NCI-H345 (cell line): Measurements from ENCODE around the gene NAV2.
A peak's percentile ranks its signal among the peaks of the same experiment; 100 is the strongest.

Experiments used
- DNase-seq: peaks from one replicate; lab custom pipeline; 2025; lab: John Stamatoyannopoulos, UW

NAV2 gene

GRCh38 chr11:19774817-19775580, 62.4 kb downstream of the NAV2 start:
- no peak for DNase-seq

- no peak for DNase-seq
Observed at GRCh38 chr11:19775622-19776021, 63.0 kb downstream of the NAV2 start.

DNA sequence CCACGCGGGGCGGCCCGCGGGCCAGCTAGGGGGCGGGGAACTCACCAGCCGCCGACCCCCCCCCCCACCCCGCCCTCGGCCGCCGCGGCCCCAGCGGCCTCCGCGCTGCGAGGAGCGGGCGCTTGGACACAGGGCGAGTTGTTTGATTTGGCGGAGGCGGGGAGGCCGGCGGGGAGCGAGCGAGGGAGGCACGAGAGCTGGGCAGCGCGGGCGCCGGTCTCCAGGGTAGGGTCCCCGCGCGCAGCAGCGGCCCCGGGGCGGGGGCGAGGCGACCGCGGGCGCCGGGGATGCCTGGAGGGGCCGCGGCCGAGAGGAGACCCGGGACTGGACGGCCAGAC, 64.4 kb downstream of the NAV2 start:
- DNase-seq, result peak; percentile 54

GRCh38 chr11:19777377-19778102, 64.9 kb downstream of the NAV2 start:
- DNase-seq, result peak; percentile 54

GRCh38 chr11:19779740-19780139, 67.1 kb downstream of the NAV2 start:
- DNase-seq, result no peak

DNA sequence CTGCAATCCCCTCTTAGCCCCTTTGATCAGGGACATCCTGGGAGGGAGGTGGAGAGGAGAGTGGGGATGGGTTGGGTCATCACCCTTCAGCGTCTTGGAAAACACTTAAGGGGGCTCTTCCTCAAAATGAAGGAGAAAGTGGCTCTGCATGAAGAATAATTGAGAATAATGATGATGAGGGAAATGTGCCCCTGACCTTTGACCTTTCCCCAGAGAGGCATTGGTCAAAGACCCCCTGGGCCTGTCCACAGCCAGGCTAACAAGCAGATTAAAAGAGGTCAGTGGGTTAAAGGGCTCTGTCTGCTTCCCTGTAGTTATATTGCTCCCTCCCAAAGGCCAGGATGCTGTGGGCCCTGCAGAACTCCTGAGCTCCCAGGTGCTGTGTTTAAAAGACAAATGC, 68.7 kb downstream of the NAV2 start:
- no peak for DNase-seq

GRCh38 chr11:19785265-19785664, 72.6 kb downstream of the NAV2 start:
- DNase-seq, result no peak

DNA sequence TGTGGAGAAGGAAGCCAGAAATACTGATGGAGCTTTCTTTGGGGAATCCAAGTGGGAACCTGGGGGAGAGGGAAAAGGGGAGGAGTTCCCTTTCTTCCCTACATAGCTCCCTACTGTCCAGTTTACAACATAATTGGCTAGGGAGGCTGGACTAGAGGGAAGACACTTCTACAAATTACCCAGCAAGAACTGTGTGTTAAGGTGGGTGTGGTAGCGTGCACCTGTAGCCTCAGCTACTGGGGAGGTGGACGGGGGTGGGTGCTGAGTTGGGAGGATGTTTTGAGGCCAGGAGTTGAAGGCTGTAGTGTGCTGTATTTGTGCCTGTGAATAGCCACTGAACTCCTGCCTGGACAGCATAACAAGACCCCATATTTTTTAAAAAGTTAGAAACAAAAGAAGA, 74.0 kb downstream of the NAV2 start:
- no peak for DNase-seq

GRCh38 chr11:19788435-19788834, 75.8 kb downstream of the NAV2 start:
- DNase-seq, result no peak

DNA sequence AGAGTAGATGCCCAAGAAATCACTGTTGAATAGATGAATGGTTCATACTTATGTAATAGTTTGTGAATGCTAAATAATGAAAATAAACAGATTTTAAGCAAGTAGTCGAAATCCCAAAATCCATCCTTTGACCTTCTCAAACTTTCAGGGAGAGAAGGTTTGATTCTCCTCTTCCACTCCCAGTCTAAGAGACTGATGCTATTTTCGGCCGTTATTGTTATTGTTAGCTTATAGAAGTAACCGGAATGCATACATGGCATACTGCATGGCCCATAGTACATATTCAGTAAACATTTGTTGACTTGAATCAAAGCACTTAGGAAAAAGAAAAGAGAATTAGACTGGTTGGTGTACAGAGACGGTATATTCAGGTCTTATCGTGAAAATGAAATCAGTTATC, 76.6 kb downstream of the NAV2 start:
- DNase-seq, result no peak

DNA sequence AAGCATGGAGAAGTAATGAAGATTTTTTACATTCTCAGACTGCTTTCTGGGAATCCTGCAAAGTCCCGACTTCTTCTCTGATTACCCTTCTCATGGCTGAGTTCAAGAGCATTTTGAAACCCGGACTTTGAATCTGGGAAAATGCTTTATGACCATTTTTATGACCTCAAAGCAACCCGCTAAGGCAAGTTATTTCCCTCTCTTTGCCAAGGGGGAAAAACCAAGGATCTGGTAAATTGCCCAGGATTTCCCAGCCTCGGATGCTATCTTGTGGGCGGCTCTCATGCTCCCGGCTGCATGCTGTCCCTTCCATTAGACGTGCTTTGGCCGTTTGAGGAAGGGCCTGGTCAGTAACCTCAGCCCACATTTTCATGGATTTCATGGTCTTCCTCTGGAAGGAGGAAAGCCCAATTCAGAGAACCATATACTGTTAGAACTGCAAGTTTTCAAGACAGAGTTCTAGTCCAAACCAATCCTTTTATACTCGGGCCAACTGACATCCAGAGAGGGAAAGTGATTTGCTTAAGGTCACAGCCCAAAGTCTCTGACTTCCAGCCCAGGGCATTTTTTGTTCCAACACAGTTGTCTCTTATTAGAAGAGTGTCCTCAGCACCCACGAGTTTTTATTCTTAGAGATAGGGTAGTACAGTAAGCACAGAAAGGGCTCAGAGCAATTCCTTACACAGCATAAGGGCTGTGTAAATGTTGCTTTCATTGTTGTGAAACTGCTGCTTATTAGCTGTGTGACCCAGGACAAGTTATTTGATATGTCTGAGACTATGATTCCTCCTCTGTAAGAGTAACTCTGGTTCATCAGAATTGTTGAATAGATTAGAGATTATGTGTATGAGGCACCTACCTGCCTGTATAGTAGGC, 77.4 kb downstream of the NAV2 start:
- DNase-seq, result no peak

DNA sequence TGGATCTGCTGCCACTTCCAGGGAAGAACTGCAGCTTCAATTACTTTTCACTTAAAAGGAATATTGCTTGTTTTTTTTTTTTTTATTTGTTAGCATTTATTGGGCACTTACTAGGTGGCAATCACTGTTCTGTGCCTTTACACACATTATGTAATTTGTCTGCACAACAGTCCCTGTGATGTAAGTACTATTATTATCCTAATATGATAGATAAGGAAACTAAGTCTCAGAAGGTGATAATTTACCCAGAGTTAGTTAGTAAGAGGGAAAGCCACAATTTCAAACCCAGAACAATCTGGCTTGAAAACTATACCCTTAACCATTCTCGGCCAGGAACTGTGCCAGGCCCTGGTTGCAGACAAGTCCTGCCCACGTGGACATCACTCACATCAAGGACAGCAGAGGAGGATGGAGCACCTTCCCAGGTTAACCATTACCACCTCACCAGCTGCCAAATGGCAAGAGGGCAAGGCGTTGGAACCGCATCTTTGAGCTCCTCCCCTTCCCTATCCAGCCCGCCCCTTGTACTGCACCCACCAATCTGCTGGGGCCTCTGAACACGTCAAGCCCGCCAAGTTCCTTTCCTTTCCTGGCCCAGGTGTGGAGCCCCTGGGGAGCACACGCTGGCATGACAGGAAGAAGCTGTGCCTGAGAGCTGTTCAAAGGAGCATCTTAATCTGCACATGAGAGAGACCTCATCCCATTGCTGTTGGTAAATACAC, 78.4 kb downstream of the NAV2 start:
- DNase-seq, result no peak

DNA sequence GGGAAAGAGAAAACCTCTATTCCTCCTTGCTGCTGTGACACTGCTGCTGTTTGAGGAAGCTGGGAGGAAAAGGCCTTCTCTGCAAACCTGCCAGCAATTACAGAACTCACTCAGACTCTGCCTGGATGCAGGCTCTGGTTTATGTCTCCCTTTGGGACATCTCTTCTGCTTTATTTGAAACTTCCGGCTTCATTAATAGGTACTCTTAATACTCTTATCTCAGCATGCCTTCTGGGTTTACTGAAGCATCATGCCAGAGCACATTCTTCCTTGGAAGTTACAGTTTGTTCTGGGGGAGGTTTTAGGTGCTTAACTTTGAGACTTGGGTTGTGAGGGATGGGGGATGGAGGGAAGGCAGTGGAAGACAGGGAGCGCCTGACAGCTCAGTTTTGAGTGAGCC, 79.9 kb downstream of the NAV2 start:
- DNase-seq, result no peak

GRCh38 chr11:19793326-19793725, 80.7 kb downstream of the NAV2 start:
- no peak for DNase-seq

DNA sequence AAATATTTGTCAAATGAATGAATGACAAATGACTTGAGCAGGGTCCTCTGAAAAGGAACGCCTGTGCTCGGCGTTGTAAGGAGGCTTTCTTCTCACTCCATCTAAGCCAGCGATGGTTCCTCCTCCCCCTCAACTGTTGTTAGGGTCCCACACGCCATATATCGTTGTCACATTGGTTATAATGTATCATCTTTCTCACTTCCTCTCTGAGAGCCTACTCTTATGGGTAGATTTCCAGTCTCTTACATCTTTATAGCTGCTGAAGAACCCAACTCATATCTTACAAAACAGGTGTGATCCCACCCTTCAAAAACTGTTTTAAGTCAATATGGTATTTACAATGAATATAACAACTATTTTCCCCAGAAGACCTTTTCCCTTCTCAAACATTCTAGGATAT, 81.5 kb downstream of the NAV2 start:
- no peak for DNase-seq

DNA sequence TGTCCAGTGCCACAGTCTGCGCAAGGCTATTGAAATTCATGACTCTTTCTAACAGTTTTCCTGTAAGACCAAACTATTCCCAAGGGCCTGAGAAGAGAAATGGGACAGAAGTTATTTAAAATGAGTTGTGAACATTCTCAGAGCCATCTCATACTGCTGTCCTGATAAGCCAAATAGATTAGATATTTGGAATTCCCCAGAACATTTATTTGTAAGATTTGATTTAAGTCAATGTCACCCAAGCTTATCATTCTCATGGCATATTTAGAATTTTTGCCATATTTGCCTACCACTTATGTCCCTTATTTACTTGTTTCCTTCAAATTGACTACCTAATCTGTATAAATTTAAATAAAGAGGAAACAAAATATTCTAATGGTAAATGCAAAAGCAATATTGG, 82.4 kb downstream of the NAV2 start:
- DNase-seq, result no peak

GRCh38 chr11:19800162-19800561, 87.5 kb downstream of the NAV2 start:
- no peak for DNase-seq

- no peak for DNase-seq
Observed at GRCh38 chr11:19800714-19801519, 88.3 kb downstream of the NAV2 start.

- DNase-seq, result no peak
Observed at GRCh38 chr11:19802773-19803293, 90.2 kb downstream of the NAV2 start.

GRCh38 chr11:19803506-19803998, 90.9 kb downstream of the NAV2 start:
- DNase-seq, result peak; percentile 32

DNA sequence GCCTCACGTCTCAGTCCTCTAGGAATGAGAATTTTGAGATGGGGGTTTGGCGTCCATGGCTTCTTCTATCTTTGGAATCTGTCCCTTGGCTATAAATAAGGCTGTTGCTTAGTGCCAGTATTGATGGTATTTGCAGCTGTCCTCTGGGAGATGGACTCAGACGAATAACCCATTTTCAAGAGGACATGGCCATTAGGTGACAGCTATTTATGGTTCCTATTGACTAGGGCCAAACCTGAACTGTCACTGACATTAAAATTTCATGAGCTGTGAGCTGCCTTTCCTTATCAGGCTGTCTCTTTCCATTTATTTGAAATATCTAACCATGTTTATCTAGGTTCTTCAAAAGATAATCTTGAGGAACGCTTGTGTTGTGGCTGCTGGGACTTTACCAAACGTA, 92.7 kb downstream of the NAV2 start:
- no peak for DNase-seq
